Measurements from ENCODE around the gene MIEF1. TPM values are rescaled to one million over a fixed set of nuclear protein-coding genes. Genes with fewer than 3 reads are reported as not detected.

Gene MIEF1
- total and polyA plus RNA-seq, 2 of the 8 experiments (the other 6 are each of a cell fraction or from before 2014, with no cell fraction given), result 16.8 to 32.7 TPM

DNA sequence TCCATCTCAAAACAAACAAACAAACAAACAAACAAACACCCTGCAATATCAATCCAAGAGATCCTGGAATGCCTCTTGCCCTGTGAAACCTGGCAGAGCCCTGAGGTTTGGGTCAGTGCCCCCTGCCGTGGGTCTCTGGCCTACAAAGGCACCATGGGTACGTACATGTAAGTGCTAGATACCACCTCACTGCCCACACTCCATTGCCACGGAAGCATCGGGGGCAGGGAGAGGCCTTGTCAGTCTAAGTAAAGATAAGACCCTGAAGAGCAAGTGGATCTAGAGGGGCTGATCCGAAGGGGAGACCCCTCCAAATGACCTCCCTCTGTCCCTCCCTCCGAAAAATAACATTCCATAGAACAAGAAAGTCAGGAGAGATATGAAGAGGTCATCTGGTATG lies 2.0 kb upstream of the MIEF1 start:
- Histone ChIP-seq H3K36me3 (ENCODE audit: control insufficient read depth in 2 of 4, insufficient read depth in 4 of 4, low read length in 3 of 4) (peaks cover 0 to 12% (median 7%) of the 10 kb centered on the region in 4 experiments; a peak in 4 of 8 replicates), H3K4ac (replicated peaks; ENCODE audit: insufficient read length, low read depth, low read length) (no peak overlapping the region), H3K23ac (ENCODE audit: insufficient read length) (no peak overlapping the region), H3K56ac (replicated peaks; ENCODE audit: insufficient read length, low read depth, low read length) (no peak overlapping the region), H3K79me2 (ENCODE audit: control insufficient read depth in 1 of 2, insufficient read depth in 2 of 2, low read length in 2 of 2) (peaks cover 5 to 13% of the 10 kb centered on the region in 2 experiments; a peak in 3 of 4 replicates), H3K4me1 (replicated peaks in 1 of 4; ENCODE audit: control insufficient read depth in 3 of 4, insufficient read depth in 4 of 4, low read length in 3 of 4) (peaks cover 3 to 9% (median 4%) of the 10 kb centered on the region in 4 experiments; a peak in 6 of 7 replicates), H2BK20ac (ENCODE audit: low read length) (no peak overlapping the region), H2AFZ (ENCODE audit: low read length) (no peak overlapping the region), H2BK15ac (ENCODE audit: low read length) (no peak overlapping the region), H3K9me3 (ENCODE audit: insufficient read depth in 2 of 2, low read depth in 1 of 2, low read length in 1 of 2) (no peaks in the 10 kb centered on the region), H4K20me1 (replicated peaks in 1 of 2; ENCODE audit: control insufficient read depth in 1 of 2, insufficient read depth in 2 of 2, low read length in 2 of 2) (peaks cover 14 to 16% of the 10 kb centered on the region in 2 experiments), H2BK5ac (ENCODE audit: low read depth, low read length) (no peak overlapping the region), H2BK120ac (replicated peaks; ENCODE audit: low read depth, low read length) (no peak overlapping the region), H3K4me3 (ENCODE audit: extremely low read depth in 1 of 4, insufficient read depth in 2 of 4, low read depth in 3 of 4, low read length in 4 of 4) (no peak overlapping the region), H3K79me1 (ENCODE audit: low read depth, low read length) (peaks cover 3% of the 10 kb centered on the region; the same call in 1 of the 2 replicates), H3K4me2 (ENCODE audit: insufficient read depth in 1 of 2, low read depth in 2 of 2, low read length in 2 of 2) (no peak overlapping the region), H3K27me3 (replicated peaks in 1 of 4; ENCODE audit: control insufficient read depth in 3 of 4, extremely low read depth in 1 of 4, insufficient read depth in 3 of 4, low read length in 3 of 4) (peaks cover 0 to 41% (median 18%) of the 10 kb centered on the region in 4 experiments; a peak in 6 of 7 replicates), H2BK12ac (ENCODE audit: low read depth, low read length) (no peak overlapping the region), H3K27ac (ENCODE audit: low read depth, low read length) (no peak overlapping the region), H4K91ac (replicated peaks; ENCODE audit: insufficient read length, low read length) (no peak overlapping the region), H3K14ac (ENCODE audit: insufficient read length) (no peak overlapping the region), H4K8ac (ENCODE audit: extremely low read depth, insufficient read depth, low read length) (no peak overlapping the region), H2AK5ac (ENCODE audit: low read depth, low read length) (no peak overlapping the region), H3K18ac (ENCODE audit: extremely low read depth, low read length) (no peak overlapping the region), H4K5ac (ENCODE audit: insufficient read length, low read depth, low read length) (no peak overlapping the region), H3K23me2 (ENCODE audit: low read depth, low read length) (peaks cover 5% of the 10 kb centered on the region), H3K9ac (replicated peaks in 1 of 4; ENCODE audit: extremely low read depth in 1 of 4, low read depth in 3 of 4, low read length in 3 of 4) (no peak overlapping the region)
- TF ChIP-seq TBP (IDR thresholded peaks at IDR 0.05; ENCODE audit: low read depth, low read length), result no peak
- no peak for TF ChIP-seq SIRT6 (IDR thresholded peaks at IDR 0.05; ENCODE audit: low read length)
- no peak for TF ChIP-seq POU5F1 (IDR thresholded peaks at IDR 0.05; ENCODE audit: low read depth, low read length)
- no peak for TF ChIP-seq RBBP5 (IDR thresholded peaks at IDR 0.05; ENCODE audit: borderline replicate concordance, low read depth, low read length)
- TF ChIP-seq GTF2F1 (IDR thresholded peaks at IDR 0.05; ENCODE audit: borderline replicate concordance, low read depth, low read length), result no peak
- TF ChIP-seq BRCA1 (IDR thresholded peaks at IDR 0.05; ENCODE audit: low read depth, low read length), result no peak
- no peak for TF ChIP-seq GABPA (IDR thresholded peaks at IDR 0.05; ENCODE audit: borderline replicate concordance, insufficient read depth, low read length)
- TF ChIP-seq KDM4A (IDR thresholded peaks at IDR 0.05; ENCODE audit: low read depth, low read length, severe bottlenecking), result no peak
- TF ChIP-seq KDM5A (IDR thresholded peaks at IDR 0.05; ENCODE audit: low read length), result no peak
- no peak for TF ChIP-seq MAFK (IDR thresholded peaks at IDR 0.05; ENCODE audit: low read depth, low read length)
- TF ChIP-seq, protein P1, sequence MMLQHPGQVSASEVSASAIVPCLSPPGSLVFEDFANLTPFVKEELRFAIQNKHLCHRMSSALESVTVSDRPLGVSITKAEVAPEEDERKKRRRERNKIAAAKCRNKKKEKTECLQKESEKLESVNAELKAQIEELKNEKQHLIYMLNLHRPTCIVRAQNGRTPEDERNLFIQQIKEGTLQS (IDR thresholded peaks at IDR 0.05; ENCODE audit: insufficient read depth, low read depth, low read length), result no peak
- TF ChIP-seq SRF (IDR thresholded peaks at IDR 0.05; ENCODE audit: low read depth, low read length), result no peak
- no peak for TF ChIP-seq CBX5 (IDR thresholded peaks at IDR 0.05; ENCODE audit: low read depth, low read length)
- TF ChIP-seq KDM1A (IDR thresholded peaks at IDR 0.05; ENCODE audit: borderline replicate concordance, low read length), result no peak
- FAIRE-seq, result no peak
- POLR2A ChIA-PET (ENCODE audit: partially characterized antibody), result interaction anchor here (1.5 to 3.6 kb wide), 2 partner anchors 24 to 181 kb away, joined by 11 to 42 read pairs; partner anchors contain the start of gene RPL3
- CTCF ChIA-PET (ENCODE audit: partially characterized antibody), result interaction anchor here (0.7 to 19.7 kb wide), 3 partner anchors 14 to 436 kb away, joined by 3 to 361 read pairs (median 278); partner anchors contain the start of gene RPS19BP1
- WGBS, 2 experiments (ENCODE audit: extremely low coverage in 1 of 2, insufficient coverage in 1 of 2, insufficient read length in 1 of 2, insufficient replicate concordance in 2 of 2, low coverage in 1 of 2, low lambda C conversion rate in 2 of 2, missing lambda C conversion rate in 1 of 2), result 85% methylated on average over 6 of the region's 6 CpGs; no CpG with 5 or more reads in 1 of the 2 experiments
- no peak for DNase-seq (ENCODE audit: low read depth in 1 of 2, low spot score in 2 of 2)
